Posterior vena cava (tissue), 2 donors: ENCODE results near the gene C1QTNF4. TPM values are rescaled to one million over a fixed set of nuclear protein-coding genes. Genes with fewer than 3 reads are reported as not detected.

Source experiments
- DNase-seq: peaks from one replicate; pipeline ENCODE4 v3.0.0-alpha.2; 2020; ENCODE audit warnings: low spot score
- intact Hi-C, 2 donors: fragments of 100-400 bp; cut with DNase I; formaldehyde crosslinking; loops; one replicate each; pipeline versions ENCODE4 v1.14.1 to v1.14.2; 2022 to 2023
- total RNA-seq, 2 donors: library from RNA; stranded (reverse); fragmentation: NEBNext Ultra II Directional; extraction: Animal tissue kit (Norgen Biotek cat#: 25700); gene quantifications; one replicate each; pipeline ENCODE4 v1.2.1, GENCODE V29; 2021
- donor health status: DM: yes; HTN: yes; CAD: no.
- donor health status: DM: yes; HTN: yes; CAD: no.

C1QTNF4 gene
- total RNA-seq, 2 donors from 2014 or later: 2.0 to 7.1 TPM

- no peak for DNase-seq
- intact Hi-C loops: no loop called here
Observed at GRCh38 chr11:47545298-47545697, 48.9 kb downstream of the C1QTNF4 start.

GRCh38 chr11:47541070-47541469 is 53.1 kb downstream of the C1QTNF4 start:
- no peak for DNase-seq
- intact Hi-C loops: no loop called here

DNA sequence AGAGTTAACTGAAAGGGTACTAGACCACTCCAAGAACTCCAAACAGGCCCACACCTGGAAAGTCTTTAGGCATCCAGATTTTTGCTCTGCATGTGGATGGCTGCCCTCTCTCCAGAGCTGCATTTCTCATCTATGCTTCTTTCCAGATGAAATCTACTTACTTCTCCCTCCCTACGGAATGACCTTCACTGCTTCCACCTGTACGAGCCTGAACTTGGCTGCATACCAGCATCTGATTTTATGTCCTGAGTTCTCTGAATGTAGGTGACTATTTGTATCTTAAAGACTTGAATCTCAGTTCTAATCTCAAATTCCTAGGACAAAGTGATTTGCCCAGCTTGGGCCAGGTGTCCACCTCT is 54.6 kb downstream of the C1QTNF4 start:
- no peak for DNase-seq
- intact Hi-C loops: no loop called here

Other genes with a start within 250 kb of the C1QTNF4 start
- under 1 TPM; 0.19 to 0.37 TPM for gene MYBPC3, start 241.7 kb downstream of the C1QTNF4 start, total RNA-seq
- 10 to 100 TPM; 27.7 to 47.0 TPM for gene SPI1, start 215.9 kb downstream of the C1QTNF4 start, total RNA-seq
- gene SLC39A13, start 185.8 kb downstream of the C1QTNF4 start, total RNA-seq: 10 to 100 TPM; 96.1 to 98.1 TPM
- gene PSMC3, start 168.0 kb downstream of the C1QTNF4 start, total RNA-seq: 100 to 1,000 TPM; 104 to 129 TPM
- under 1 TPM; 0.33 to 0.69 TPM for gene RAPSN, start 145.3 kb downstream of the C1QTNF4 start, total RNA-seq
- gene CELF1, start 41.3 kb downstream of the C1QTNF4 start, total RNA-seq: 10 to 100 TPM; 83.8 to 96.3 TPM
- gene PTPMT1, start 28.8 kb downstream of the C1QTNF4 start, total RNA-seq: 10 to 100 TPM; 28.9 to 29.2 TPM
- gene KBTBD4, start 15.4 kb downstream of the C1QTNF4 start, total RNA-seq: 10 to 100 TPM in 1 of 2 donors, 1 to 10 TPM in 1; 9.5 to 12.3 TPM
- gene NDUFS3, start 15.3 kb downstream of the C1QTNF4 start, total RNA-seq: 10 to 100 TPM; 65.6 to 70.3 TPM
- gene FAM180B, start 7.7 kb downstream of the C1QTNF4 start, total RNA-seq: 1 to 10 TPM; 3.4 to 7.2 TPM
- 10 to 100 TPM; 56.3 to 63.4 TPM for gene MTCH2, start 48.1 kb upstream of the C1QTNF4 start, total RNA-seq
- under 1 TPM; 0.48 to 0.79 TPM for gene AGBL2, start 121.0 kb upstream of the C1QTNF4 start, total RNA-seq
- 10 to 100 TPM; 76.0 to 76.6 TPM for gene FNBP4, start 172.9 kb upstream of the C1QTNF4 start, total RNA-seq